ENCODE measurements around the gene DUOXA1.
A peak's percentile ranks its signal among the peaks of the same experiment; 100 is the strongest.

DUOXA1 gene

GRCh38 chr15:45114076-45114750, 15.5 kb downstream of the DUOXA1 start, which contains the start of the genes DUOX2 and DUOXA2:
TSS of gene DUOX2 (minus strand) at chr15:45114172. CDS start at chr15:45113411, 761 bp downstream.
TSS of gene DUOXA2 (plus strand) at chr15:45114326. CDS start at chr15:45114606, 280 bp downstream.
- TF ChIP-seq CTCF (IDR thresholded peaks at IDR 0.05; ENCODE audit: low read depth, low read length, missing control alignments): no peak
- DNase-seq (ENCODE audit: extremely low read depth, low read depth): no peak
- H3K4me3 ChIP-seq (replicated peaks; ENCODE audit: low read depth, low read length): no peak within 1 kb of the TSS

- no peak for TF ChIP-seq CTCF (IDR thresholded peaks at IDR 0.05; ENCODE audit: low read depth, low read length, missing control alignments)
- no peak overlapping the region for H3K4me3 ChIP-seq (replicated peaks; ENCODE audit: low read depth, low read length)
- no peak for DNase-seq (ENCODE audit: extremely low read depth, low read depth)
Measured at GRCh38 chr15:45113380-45113990, 16.2 kb downstream of the DUOXA1 start.

- DNase-seq (ENCODE audit: extremely low read depth, low read depth): no peak
- H3K4me3 ChIP-seq (replicated peaks; ENCODE audit: low read depth, low read length): no peak overlapping the region
- no peak for TF ChIP-seq CTCF (IDR thresholded peaks at IDR 0.05; ENCODE audit: low read depth, low read length, missing control alignments)
Measured at GRCh38 chr15:45112591-45113379, 16.9 kb downstream of the DUOXA1 start.

- DNase-seq (ENCODE audit: extremely low read depth, low read depth): no peak
- no peak for TF ChIP-seq CTCF (IDR thresholded peaks at IDR 0.05; ENCODE audit: low read depth, low read length, missing control alignments)
- H3K4me3 ChIP-seq (replicated peaks; ENCODE audit: low read depth, low read length): no peak overlapping the region
Measured at GRCh38 chr15:45112143-45112590, 17.5 kb downstream of the DUOXA1 start.

- TF ChIP-seq CTCF (IDR thresholded peaks at IDR 0.05; ENCODE audit: low read depth, low read length, missing control alignments): no peak
- DNase-seq (ENCODE audit: extremely low read depth, low read depth): no peak
- no peak overlapping the region for H3K4me3 ChIP-seq (replicated peaks; ENCODE audit: low read depth, low read length)
Measured at GRCh38 chr15:45111390-45112142, 18.1 kb downstream of the DUOXA1 start.

GRCh38 chr15:45110256-45110820, 19.3 kb downstream of the DUOXA1 start:
- no peak overlapping the region for H3K4me3 ChIP-seq (replicated peaks; ENCODE audit: low read depth, low read length)
- peak; percentile 16 for TF ChIP-seq CTCF (IDR thresholded peaks at IDR 0.05; ENCODE audit: low read depth, low read length, missing control alignments)
- no peak for DNase-seq (ENCODE audit: extremely low read depth, low read depth)

All from HFF-Myc (cell line).